ENCODE measurements around the gene CENPC. TPM values are rescaled to one million over a fixed set of nuclear protein-coding genes. Genes with fewer than 3 reads are reported as not detected.

The CENPC gene
- total RNA-seq, 1 donor from 2014 or later: 32.1 TPM

DNA sequence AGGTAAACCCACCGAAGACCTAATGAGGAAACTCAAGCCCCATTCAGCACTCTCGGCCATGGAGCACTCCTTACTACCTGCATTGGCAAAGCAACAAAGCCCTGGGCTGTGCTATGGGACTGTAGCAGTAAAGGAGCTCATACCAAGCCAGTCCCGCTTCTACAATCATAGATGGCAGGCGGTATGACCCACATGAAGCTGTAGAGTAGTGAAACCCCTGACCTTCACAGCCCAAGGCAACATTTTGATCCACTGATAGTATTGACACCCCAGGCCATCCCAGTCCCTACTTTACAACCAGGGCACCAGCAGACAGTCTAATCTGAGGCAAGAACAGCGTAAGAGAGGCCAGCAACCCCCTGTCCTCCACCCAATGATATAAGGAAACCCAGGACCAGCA, 25.2 kb downstream of the CENPC start:
- H3K4me3 Mint-ChIP-seq (ENCODE audit: unreplicated experiment): no peak overlapping the region
- DNase-seq: no peak
- TF ChIP-seq, protein P1, sequence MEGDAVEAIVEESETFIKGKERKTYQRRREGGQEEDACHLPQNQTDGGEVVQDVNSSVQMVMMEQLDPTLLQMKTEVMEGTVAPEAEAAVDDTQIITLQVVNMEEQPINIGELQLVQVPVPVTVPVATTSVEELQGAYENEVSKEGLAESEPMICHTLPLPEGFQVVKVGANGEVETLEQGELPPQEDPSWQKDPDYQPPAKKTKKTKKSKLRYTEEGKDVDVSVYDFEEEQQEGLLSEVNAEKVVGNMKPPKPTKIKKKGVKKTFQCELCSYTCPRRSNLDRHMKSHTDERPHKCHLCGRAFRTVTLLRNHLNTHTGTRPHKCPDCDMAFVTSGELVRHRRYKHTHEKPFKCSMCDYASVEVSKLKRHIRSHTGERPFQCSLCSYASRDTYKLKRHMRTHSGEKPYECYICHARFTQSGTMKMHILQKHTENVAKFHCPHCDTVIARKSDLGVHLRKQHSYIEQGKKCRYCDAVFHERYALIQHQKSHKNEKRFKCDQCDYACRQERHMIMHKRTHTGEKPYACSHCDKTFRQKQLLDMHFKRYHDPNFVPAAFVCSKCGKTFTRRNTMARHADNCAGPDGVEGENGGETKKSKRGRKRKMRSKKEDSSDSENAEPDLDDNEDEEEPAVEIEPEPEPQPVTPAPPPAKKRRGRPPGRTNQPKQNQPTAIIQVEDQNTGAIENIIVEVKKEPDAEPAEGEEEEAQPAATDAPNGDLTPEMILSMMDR (IDR thresholded peaks at IDR 0.05; ENCODE audit: partially characterized antibody, unreplicated experiment): no peak
- no peaks in the 10 kb centered on the region for H3K27me3 Mint-ChIP-seq (ENCODE audit: unreplicated experiment)
- H3K36me3 Mint-ChIP-seq (ENCODE audit: unreplicated experiment): no peaks in the 10 kb centered on the region
- peaks cover 3% of the 10 kb centered on the region for H3K4me1 Mint-ChIP-seq (ENCODE audit: low read depth, unreplicated experiment)
- H3K9me3 Mint-ChIP-seq (ENCODE audit: unreplicated experiment): peaks cover 2% of the 10 kb centered on the region
- no peak overlapping the region for H3K27ac Mint-ChIP-seq (ENCODE audit: unreplicated experiment)

DNA sequence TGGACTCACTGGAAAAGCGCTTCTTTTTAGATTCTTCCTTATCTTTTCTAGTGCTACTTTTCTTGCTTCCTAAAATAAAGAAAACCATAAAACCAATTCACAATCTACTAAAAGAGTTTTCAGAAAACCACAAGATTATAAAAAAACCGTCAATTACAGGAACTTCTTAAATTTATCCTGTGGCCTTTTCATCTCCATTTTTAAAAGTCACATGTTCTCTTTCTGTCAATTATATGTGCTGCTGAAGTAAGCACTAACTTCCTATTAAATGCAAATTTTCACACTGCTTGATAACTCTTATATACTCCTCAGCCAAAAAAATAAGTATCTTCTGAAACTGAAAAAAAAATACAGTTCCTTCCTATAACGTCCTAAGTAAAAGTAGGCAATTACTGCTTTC, 32.8 kb downstream of the CENPC start:
- Mint-ChIP-seq H3K9me3 (ENCODE audit: unreplicated experiment) (no peaks in the 10 kb centered on the region), H3K27me3 (ENCODE audit: unreplicated experiment) (no peaks in the 10 kb centered on the region), H3K27ac (ENCODE audit: unreplicated experiment) (no peak overlapping the region), H3K4me1 (ENCODE audit: low read depth, unreplicated experiment) (peaks cover 20% of the 10 kb centered on the region), H3K36me3 (ENCODE audit: unreplicated experiment) (no peaks in the 10 kb centered on the region), H3K4me3 (ENCODE audit: unreplicated experiment) (no peak overlapping the region)
- DNase-seq: no peak
- TF ChIP-seq, protein P1 (IDR thresholded peaks at IDR 0.05; ENCODE audit: partially characterized antibody, unreplicated experiment): no peak

- H3K27ac Mint-ChIP-seq (ENCODE audit: unreplicated experiment): no peak overlapping the region
- H3K36me3 Mint-ChIP-seq (ENCODE audit: unreplicated experiment): no peaks in the 10 kb centered on the region
- TF ChIP-seq, protein P1 (IDR thresholded peaks at IDR 0.05; ENCODE audit: partially characterized antibody, unreplicated experiment): no peak
- H3K4me1 Mint-ChIP-seq (ENCODE audit: low read depth, unreplicated experiment): peaks cover 2% of the 10 kb centered on the region
- H3K4me3 Mint-ChIP-seq (ENCODE audit: unreplicated experiment): no peak overlapping the region
- no peak for DNase-seq
- no peaks in the 10 kb centered on the region for H3K27me3 Mint-ChIP-seq (ENCODE audit: unreplicated experiment)
- no peaks in the 10 kb centered on the region for H3K9me3 Mint-ChIP-seq (ENCODE audit: unreplicated experiment)
Observed at GRCh38 chr4:67500373-67500772, 44.9 kb downstream of the CENPC start.

DNA sequence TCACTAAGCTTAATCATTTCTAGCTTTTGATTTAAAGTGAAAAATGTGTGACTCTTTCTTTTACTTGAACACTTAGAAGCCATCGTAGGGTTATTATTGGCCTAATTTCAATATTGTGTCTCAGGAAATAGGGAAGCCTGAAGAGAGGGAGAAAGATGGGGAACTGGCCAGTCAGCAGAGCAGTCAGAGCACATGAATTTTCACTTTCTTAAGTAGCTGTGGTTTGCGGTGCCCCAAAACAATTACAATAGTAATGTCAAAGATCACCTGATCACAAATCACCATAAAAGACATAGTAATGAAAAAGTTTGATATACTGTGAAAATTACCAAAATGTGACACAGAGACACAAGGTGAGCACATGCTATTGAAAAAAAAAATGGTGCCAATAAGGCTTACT, 45.5 kb downstream of the CENPC start:
- no peaks in the 10 kb centered on the region for H3K9me3 Mint-ChIP-seq (ENCODE audit: unreplicated experiment)
- TF ChIP-seq, protein P1 (IDR thresholded peaks at IDR 0.05; ENCODE audit: partially characterized antibody, unreplicated experiment): no peak
- no peak for DNase-seq
- H3K27me3 Mint-ChIP-seq (ENCODE audit: unreplicated experiment): no peaks in the 10 kb centered on the region
- no peak overlapping the region for H3K27ac Mint-ChIP-seq (ENCODE audit: unreplicated experiment)
- H3K4me1 Mint-ChIP-seq (ENCODE audit: low read depth, unreplicated experiment): peaks cover 2% of the 10 kb centered on the region
- no peak overlapping the region for H3K4me3 Mint-ChIP-seq (ENCODE audit: unreplicated experiment)
- H3K36me3 Mint-ChIP-seq (ENCODE audit: unreplicated experiment): no peaks in the 10 kb centered on the region

DNA sequence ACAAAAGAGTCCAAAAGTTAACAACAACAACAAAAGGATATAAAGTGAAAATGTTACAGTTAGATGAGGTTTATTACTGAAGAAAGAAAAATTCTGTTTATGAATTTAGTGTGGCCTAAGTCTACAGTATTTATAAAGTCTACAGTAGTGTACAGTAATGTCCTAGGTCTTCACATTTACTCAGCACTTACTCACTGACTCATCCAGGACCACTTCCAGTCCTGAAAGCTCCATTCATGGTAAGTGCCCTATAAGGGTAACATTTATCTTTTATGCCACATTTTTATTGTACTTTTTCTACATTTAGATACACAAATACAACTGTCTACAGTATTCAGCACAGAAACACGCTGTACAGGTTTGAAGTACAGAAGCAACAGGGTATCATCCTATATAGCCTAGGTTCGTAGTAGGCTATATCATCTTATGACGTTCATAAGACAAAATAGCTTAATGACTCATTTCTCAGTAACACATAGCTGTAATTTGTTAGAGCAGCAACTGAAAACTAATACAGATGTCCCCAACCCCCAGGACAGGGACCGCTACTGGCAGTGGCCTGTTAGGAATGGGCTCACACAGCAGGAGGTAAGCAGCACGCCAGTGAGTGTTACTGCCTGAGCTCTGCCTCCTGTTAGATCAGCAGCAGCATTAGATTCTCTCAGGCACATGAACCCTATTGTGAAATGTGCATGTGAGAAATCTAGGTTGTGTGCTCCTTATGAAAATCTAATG, 61.3 kb downstream of the CENPC start:
- DNase-seq: no peak
- H3K27me3 Mint-ChIP-seq (ENCODE audit: unreplicated experiment): no peaks in the 10 kb centered on the region
- H3K9me3 Mint-ChIP-seq (ENCODE audit: unreplicated experiment): no peaks in the 10 kb centered on the region
- peaks cover 7% of the 10 kb centered on the region for H3K36me3 Mint-ChIP-seq (ENCODE audit: unreplicated experiment)
- TF ChIP-seq, protein P1 (IDR thresholded peaks at IDR 0.05; ENCODE audit: partially characterized antibody, unreplicated experiment): no peak
- H3K4me1 Mint-ChIP-seq (ENCODE audit: low read depth, unreplicated experiment): no peaks in the 10 kb centered on the region
- no peak overlapping the region for H3K27ac Mint-ChIP-seq (ENCODE audit: unreplicated experiment)
- H3K4me3 Mint-ChIP-seq (ENCODE audit: unreplicated experiment): no peak overlapping the region
